ENCODE data around the gene VASH1.
"Not testable (repeated sequence)": the region's sequence is repeated elsewhere in the genome, so short reads cannot be mapped to it uniquely, and the experiment has no call there.

The VASH1 gene

GRCh38 chr14:76727901-76728300 lies 33.4 kb upstream of the VASH1 start:
- no peak for TF ChIP-seq CTCF (IDR thresholded peaks at IDR 0.05; ENCODE audit: extremely low read depth, missing control alignments)
- no peak for DNase-seq (ENCODE audit: low spot score)

GRCh38 chr14:76729258-76729657 lies 32.0 kb upstream of the VASH1 start:
- no peak for DNase-seq (ENCODE audit: low spot score)
- TF ChIP-seq CTCF (IDR thresholded peaks at IDR 0.05; ENCODE audit: extremely low read depth, missing control alignments) = no peak

- no peak for DNase-seq (ENCODE audit: low spot score)
- no peak for TF ChIP-seq CTCF (IDR thresholded peaks at IDR 0.05; ENCODE audit: extremely low read depth, missing control alignments)
Measured at GRCh38 chr14:76729953-76730505, 31.2 kb upstream of the VASH1 start.

GRCh38 chr14:76734501-76734900 lies 26.8 kb upstream of the VASH1 start:
- not testable (repeated sequence) for DNase-seq (ENCODE audit: low spot score)

- TF ChIP-seq CTCF (IDR thresholded peaks at IDR 0.05; ENCODE audit: extremely low read depth, missing control alignments) = no peak
- DNase-seq (ENCODE audit: low spot score) = no peak
Measured at GRCh38 chr14:76736514-76736913, 24.8 kb upstream of the VASH1 start.

- DNase-seq (ENCODE audit: low spot score) = no peak
- no peak for TF ChIP-seq CTCF (IDR thresholded peaks at IDR 0.05; ENCODE audit: extremely low read depth, missing control alignments)
Measured at GRCh38 chr14:76741074-76741473, 20.2 kb upstream of the VASH1 start.

GRCh38 chr14:76742185-76742584 lies 19.1 kb upstream of the VASH1 start:
- DNase-seq (ENCODE audit: low spot score) = no peak
- TF ChIP-seq CTCF (IDR thresholded peaks at IDR 0.05; ENCODE audit: extremely low read depth, missing control alignments) = no peak

- no peak for TF ChIP-seq CTCF (IDR thresholded peaks at IDR 0.05; ENCODE audit: extremely low read depth, missing control alignments)
- DNase-seq (ENCODE audit: low spot score) = no peak
Measured at GRCh38 chr14:76742966-76743365, 18.3 kb upstream of the VASH1 start.
